A549 (cell line): ENCODE results near the gene RHOB. TPM values are rescaled to one million over a fixed set of nuclear protein-coding genes. Genes with fewer than 3 reads are reported as not detected.

Experiments
- ATAC-seq, 2 experiments: fragments of 200-7000 bp in 1 of 2; fragments of >200 bp in 1 of 2; cut with Nextera tagmentation in 1 of 2; cut with Tn5 transposase in 1 of 2; 3 replicates each; pipeline versions ENCODE4 v1.8.0 to v1.9.1; 2018 to 2020; ENCODE audit warnings: mild to moderate bottlenecking in 1 of 2, moderate library complexity in 1 of 2
- CTCF ChIA-PET: fragments of 300-600 bp; sonication (Branson Sonifier 250); formaldehyde crosslinking; extraction: SDS; loops from one replicate; lab custom pipeline; 2021; ENCODE audit warnings: antibody characterized with exemption, inconsistent platforms; lab: Yijun Ruan, JAX
- POLR2A ChIA-PET: fragments of 350-600 bp; formaldehyde crosslinking; extraction: SDS; loops from one replicate; lab custom pipeline; 2021; ENCODE audit warnings: antibody characterized with exemption, inconsistent platforms; lab: Yijun Ruan, JAX
- DNase-seq, 2 experiments: peaks; one replicate each; pipeline versions ENCODE4 v3.0.0 to v3.0.0-alpha.2; 2011 to 2016; ENCODE audit warnings: low read depth in 1 of 2, low spot score in 1 of 2
- FAIRE-seq: peaks from 2 replicates; lab custom pipeline; 2011; peaks lifted over from hg19 to GRCh38; lab: Jason Lieb, UNC
- H3K27ac ChIP-seq, 2 experiments: fragments of >200 bp; sonication (Bioruptor Twin); formaldehyde crosslinking; 3 replicates each; pipeline ENCODE4 v1.5.1; 2016 to 2017
- H3K4me1 ChIP-seq: fragments of >200 bp; sonication (Bioruptor Twin); formaldehyde crosslinking; 3 replicates; pipeline ENCODE4 v1.6.1; 2016
- H3K4me2 ChIP-seq: fragments of >200 bp; sonication (Bioruptor Twin); formaldehyde crosslinking; 3 replicates; pipeline ENCODE4 v1.6.1; 2016
- H3K4me3 ChIP-seq: fragments of >200 bp; sonication (Bioruptor Twin); formaldehyde crosslinking; 3 replicates; pipeline ENCODE4 v1.5.1; 2016
- H3K9me3 ChIP-seq: fragments of >200 bp; sonication (Bioruptor Twin); formaldehyde crosslinking; 3 replicates; pipeline ENCODE4 v1.6.1; 2016
- BHLHE40 ChIP-seq: IDR thresholded peaks from 2 replicates; pipeline ENCODE4 v1.6.1; 2012; ENCODE audit warnings: low read depth, low read length, inconsistent platforms
- EHF ChIP-seq: fragments of 250-450 bp; sonication (Bioruptor Pico); IDR thresholded peaks from 2 replicates; pipeline ENCODE4 v1.5.0; 2020; ENCODE audit warnings: mild to moderate bottlenecking
- EP300 ChIP-seq, 2 experiments: fragments of >200 bp; sonication (Bioruptor Twin); formaldehyde crosslinking; IDR thresholded peaks; 2 replicates in 1 of 2; 3 replicates in 1 of 2; pipeline ENCODE4 v1.6.1; 2016 to 2017
- ESRRA ChIP-seq: fragments of 150-350 bp; IDR thresholded peaks from 2 replicates; pipeline ENCODE4 v1.6.1; 2014; ENCODE audit warnings: mild to moderate bottlenecking, low read length, borderline replicate concordance
- FOSL2 ChIP-seq, 2 experiments: fragments of 450-650 bp in 1 of 2; fragments of >200 bp in 1 of 2; sonication (Bioruptor Twin) in 1 of 2; formaldehyde crosslinking; IDR thresholded peaks; 2 replicates each; pipeline versions ENCODE4 v1.5.0 to v1.6.1; 2016 to 2020; ENCODE audit warnings: mild to moderate bottlenecking in 1 of 2, moderate library complexity in 1 of 2
- HOXB13 ChIP-seq: fragments of 250-450 bp; sonication (Bioruptor Pico); IDR thresholded peaks from 2 replicates; pipeline ENCODE4 v1.5.0; 2020; ENCODE audit warnings: low read depth, mild to moderate bottlenecking, moderate library complexity
- JUNB ChIP-seq: fragments of >200 bp; sonication (Bioruptor Twin); formaldehyde crosslinking; IDR thresholded peaks from 2 replicates; pipeline ENCODE4 v1.6.1; 2016
- MAFK ChIP-seq: fragments of 450-650 bp; IDR thresholded peaks from 2 replicates; pipeline ENCODE4 v1.6.1; 2014; ENCODE audit not compliant: partially characterized antibody
- POLR2A ChIP-seq: IDR thresholded peaks from 2 replicates; pipeline ENCODE4 v1.6.1; 2012; ENCODE audit warnings: mild to moderate bottlenecking, low read length
- POLR2AphosphoS2 ChIP-seq: conservative IDR thresholded peaks from 2 replicates; pipeline ENCODE4 v1.6.1; 2012; ENCODE audit warnings: low read length, improper control_type of control experiment, inconsistent platforms
- RAD21 ChIP-seq, 2 experiments: fragments of >200 bp in 1 of 2; sonication (Bioruptor Twin) in 1 of 2; formaldehyde crosslinking in 1 of 2; IDR thresholded peaks in 1 of 2; conservative IDR thresholded peaks in 1 of 2; 2 replicates in 1 of 2; 3 replicates in 1 of 2; pipeline ENCODE4 v1.6.1; 2012 to 2018; ENCODE audit warnings: inconsistent platforms in 1 of 2
- RCOR1 ChIP-seq: fragments of 150-350 bp; IDR thresholded peaks from 2 replicates; pipeline ENCODE4 v1.6.1; 2014; ENCODE audit warnings: antibody characterized with exemption, low read length, low read depth
- ZNF302 ChIP-seq: fragments of 250-450 bp; sonication (Bioruptor Pico); IDR thresholded peaks from 2 replicates; pipeline ENCODE4 v1.9.0; 2021; ENCODE audit warnings: inconsistent platforms, mild to moderate bottlenecking, moderate library complexity
- WGBS: methylation state at CpG from one replicate; pipeline ENCODE4 v1.1.6; 2017; ENCODE audit errors: missing lambda C conversion rate; 5-methylcytosine and 5-hydroxymethylcytosine counted together
- polyA plus RNA-seq, 4 experiments: library from polyadenylated mRNA; depleted of rRNA in 3 of 4; stranded (reverse); fragments of >200 nt; fragmentation: RNase III in 1 of 4; extraction: RNeasy Plus Mini Kit Qiagen cat#74134 plus additional on column Dnase treatment in 1 of 4; gene quantifications; 2 replicates in 3 of 4; 3 replicates in 1 of 4; pipeline ENCODE4 v1.2.3, GENCODE V29; 2011 to 2017
- TF ChIP-seq, protein P1 (sequence below): fragments of >200 bp; sonication (Bioruptor Twin); formaldehyde crosslinking; IDR thresholded peaks from 3 replicates; pipeline ENCODE4 v1.5.1; 2016
- TF ChIP-seq, protein P2 (sequence below): fragments of 450-650 bp; IDR thresholded peaks from 2 replicates; pipeline ENCODE4 v1.6.1; 2014; ENCODE audit warnings: antibody characterized with exemption

The RHOB gene
- polyA plus RNA-seq, 2 of the 4 experiments (the other 2 are of a cell fraction): 84.5 to 157 TPM

DNA sequence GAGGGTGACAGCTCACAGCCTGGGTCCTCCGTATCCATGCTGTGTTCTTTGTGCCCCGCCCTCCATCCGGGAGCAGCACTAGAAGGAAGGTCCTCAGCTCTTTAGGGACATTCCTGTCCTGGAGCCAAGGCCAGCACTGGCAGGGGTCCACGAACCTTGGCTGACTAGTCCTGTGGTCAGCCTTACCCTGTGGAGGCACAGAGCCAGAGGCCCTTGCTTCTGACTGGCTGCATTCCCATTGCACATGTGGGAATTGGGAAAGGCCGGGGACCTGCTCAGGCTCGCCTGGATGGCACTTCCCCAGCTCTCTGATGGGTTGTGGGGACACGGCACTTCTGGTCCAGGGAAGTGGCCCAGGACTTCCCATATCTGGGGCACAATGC is 24.9 kb upstream of the RHOB start:
- no peak overlapping the region for H3K27ac ChIP-seq
- H3K9me3 ChIP-seq: no peaks in the 10 kb centered on the region
- POLR2A ChIA-PET: interaction anchor here (4.6 kb wide), 1 partner anchor 25 kb away, joined by 33 read pairs; the partner anchor contains the start of gene RHOB
- ATAC-seq (peak in 1 of 2 experiments; percentile 15; a peak in 3 of 6 replicates), DNase-seq (no peak), FAIRE-seq (no peak)
- H3K4me1 ChIP-seq: 0 out of 3 replicates have a peak, but pooled peaks cover 2% of the 10 kb centered on the region
- 79% methylated on average over 6 of the region's 7 CpGs for WGBS
- H3K4me3 ChIP-seq: no peak overlapping the region
- CTCF ChIA-PET: interaction anchor here (0.6 to 15.9 kb wide), 12 partner anchors 9 to 239 kb away, joined by 3 to 128 read pairs (median 12); partner anchors contain the start of gene HS1BP3
- H3K4me2 ChIP-seq: no peak overlapping the region
- TF ChIP-seq JUNB: no peak
- TF ChIP-seq BHLHE40: no peak
- TF ChIP-seq ZNF302 (CRISPR knock-in tag): no peak
- TF ChIP-seq HOXB13 (CRISPR knock-in tag): no peak
- TF ChIP-seq MAFK: no peak
- TF ChIP-seq, protein P1, sequence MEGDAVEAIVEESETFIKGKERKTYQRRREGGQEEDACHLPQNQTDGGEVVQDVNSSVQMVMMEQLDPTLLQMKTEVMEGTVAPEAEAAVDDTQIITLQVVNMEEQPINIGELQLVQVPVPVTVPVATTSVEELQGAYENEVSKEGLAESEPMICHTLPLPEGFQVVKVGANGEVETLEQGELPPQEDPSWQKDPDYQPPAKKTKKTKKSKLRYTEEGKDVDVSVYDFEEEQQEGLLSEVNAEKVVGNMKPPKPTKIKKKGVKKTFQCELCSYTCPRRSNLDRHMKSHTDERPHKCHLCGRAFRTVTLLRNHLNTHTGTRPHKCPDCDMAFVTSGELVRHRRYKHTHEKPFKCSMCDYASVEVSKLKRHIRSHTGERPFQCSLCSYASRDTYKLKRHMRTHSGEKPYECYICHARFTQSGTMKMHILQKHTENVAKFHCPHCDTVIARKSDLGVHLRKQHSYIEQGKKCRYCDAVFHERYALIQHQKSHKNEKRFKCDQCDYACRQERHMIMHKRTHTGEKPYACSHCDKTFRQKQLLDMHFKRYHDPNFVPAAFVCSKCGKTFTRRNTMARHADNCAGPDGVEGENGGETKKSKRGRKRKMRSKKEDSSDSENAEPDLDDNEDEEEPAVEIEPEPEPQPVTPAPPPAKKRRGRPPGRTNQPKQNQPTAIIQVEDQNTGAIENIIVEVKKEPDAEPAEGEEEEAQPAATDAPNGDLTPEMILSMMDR: no peak
- no peak for TF ChIP-seq RCOR1
- no peak for TF ChIP-seq ESRRA
- no peak for TF ChIP-seq FOSL2 (IDR thresholded peaks at IDR 0.05)
- TF ChIP-seq FOSL2 (CRISPR knock-in tag; IDR thresholded peaks at IDR 0.05): no peak
- TF ChIP-seq RAD21 (conservative IDR thresholded peaks at IDR 0.05 in 1 of 2, IDR thresholded peaks at IDR 0.05 in 1 of 2): no peak
- no peak for TF ChIP-seq EP300 (IDR thresholded peaks at IDR 0.05)
- no peak for TF ChIP-seq POLR2AphosphoS2

DNA sequence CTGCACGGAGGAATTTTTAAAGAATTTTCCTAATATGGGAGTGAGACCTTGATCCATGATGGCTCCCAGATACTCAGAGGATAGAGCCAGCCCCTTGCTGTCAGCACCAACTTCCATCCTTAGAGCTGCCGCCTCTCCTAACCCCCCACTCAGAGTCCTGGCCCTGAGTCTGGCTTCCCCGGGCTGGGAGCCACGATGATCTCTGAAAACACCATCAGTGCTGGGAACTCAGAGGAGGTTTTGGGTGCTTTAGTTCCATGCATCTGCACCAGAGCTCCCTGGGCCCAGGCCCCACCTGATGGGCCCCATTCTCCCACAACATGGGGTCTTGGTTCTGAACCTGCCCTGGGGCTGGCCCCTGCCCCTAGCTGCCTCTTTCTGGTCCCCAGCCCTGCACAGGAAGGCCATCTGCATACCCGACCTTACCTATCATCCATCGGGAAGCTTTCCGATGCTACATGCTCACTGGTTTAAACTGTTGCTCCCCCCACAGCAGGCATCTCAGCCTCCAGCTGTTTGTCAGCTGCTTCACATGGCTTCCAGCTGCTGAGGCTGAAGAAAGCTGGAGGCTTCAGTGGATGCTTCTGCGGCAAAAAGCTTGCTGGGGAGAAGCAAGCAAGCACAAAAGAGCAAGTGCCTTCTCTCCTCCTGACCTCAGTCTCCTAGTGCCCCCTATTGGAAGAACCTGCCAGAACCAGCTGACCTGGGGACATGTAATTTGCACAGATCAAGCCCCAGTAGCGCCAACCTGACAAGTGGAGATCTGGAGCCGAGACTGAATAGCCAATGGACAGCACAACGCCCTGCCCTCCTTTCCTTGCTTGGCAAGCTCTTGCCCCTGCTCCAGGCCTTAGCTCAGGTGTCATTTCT is 24.2 kb upstream of the RHOB start:
- no peak overlapping the region for H3K4me2 ChIP-seq
- 0 out of 3 replicates have a peak, but pooled peaks cover 2% of the 10 kb centered on the region for H3K4me1 ChIP-seq
- no peaks in the 10 kb centered on the region for H3K9me3 ChIP-seq
- DNase-seq (peak in 1 of 2 experiments; percentile 39), FAIRE-seq (no peak), ATAC-seq (peak in 1 of 2 experiments; percentile 54; a peak in 3 of 6 replicates)
- POLR2A ChIA-PET: interaction anchor here (4.6 kb wide), 1 partner anchor 24 kb away, joined by 33 read pairs; the partner anchor contains the start of gene RHOB
- no peak overlapping the region for H3K27ac ChIP-seq
- TF ChIP-seq POLR2A (no peak), RAD21 (conservative IDR thresholded peaks at IDR 0.05 in 1 of 2, IDR thresholded peaks at IDR 0.05 in 1 of 2) (peak; percentile 20 to 43; a peak in 2 of 5 replicates)
- CTCF ChIA-PET: interaction anchor here (0.5 to 15.9 kb wide), 14 partner anchors 9 to 228 kb away, joined by 3 to 128 read pairs (median 10); partner anchors contain the start of gene HS1BP3
- WGBS: 84% methylated on average over 11 of the region's 11 CpGs
- no peak overlapping the region for H3K4me3 ChIP-seq

DNA sequence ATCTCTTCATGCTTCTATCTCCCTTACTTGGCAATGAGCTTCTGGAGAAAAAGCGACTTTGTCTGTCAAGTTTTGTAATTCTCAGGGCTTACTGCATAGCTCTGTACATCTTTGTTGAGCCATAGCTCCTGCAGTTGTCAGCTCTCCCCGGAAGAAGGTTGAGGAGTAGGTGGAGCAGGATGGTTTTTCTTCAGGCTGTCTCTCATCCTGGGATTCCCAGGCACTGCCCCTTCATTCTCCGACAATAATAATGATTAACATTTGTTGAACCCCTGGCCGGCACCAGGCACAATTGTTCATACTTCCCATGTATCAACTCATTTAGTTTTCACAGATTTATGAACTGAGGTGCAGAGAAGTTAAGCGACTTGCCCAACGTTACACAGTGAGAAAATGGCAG is 23.5 kb upstream of the RHOB start:
- 70% methylated on average over 6 of the region's 6 CpGs for WGBS
- no peak overlapping the region for H3K4me2 ChIP-seq
- DNase-seq: no peak
- TF ChIP-seq, protein P2, sequence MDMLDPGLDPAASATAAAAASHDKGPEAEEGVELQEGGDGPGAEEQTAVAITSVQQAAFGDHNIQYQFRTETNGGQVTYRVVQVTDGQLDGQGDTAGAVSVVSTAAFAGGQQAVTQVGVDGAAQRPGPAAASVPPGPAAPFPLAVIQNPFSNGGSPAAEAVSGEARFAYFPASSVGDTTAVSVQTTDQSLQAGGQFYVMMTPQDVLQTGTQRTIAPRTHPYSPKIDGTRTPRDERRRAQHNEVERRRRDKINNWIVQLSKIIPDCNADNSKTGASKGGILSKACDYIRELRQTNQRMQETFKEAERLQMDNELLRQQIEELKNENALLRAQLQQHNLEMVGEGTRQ: no peak
- TF ChIP-seq EHF (CRISPR knock-in tag): no peak
- no peak for ATAC-seq
- H3K27ac ChIP-seq: no peak overlapping the region
- H3K9me3 ChIP-seq: no peaks in the 10 kb centered on the region
- H3K4me3 ChIP-seq: no peak overlapping the region
- H3K4me1 ChIP-seq: 0 out of 3 replicates have a peak, but pooled peaks cover 2% of the 10 kb centered on the region
- FAIRE-seq: no peak
- ChIA-PET POLR2A (interaction anchor here (4.6 kb wide), 1 partner anchor 24 kb away, joined by 33 read pairs; the partner anchor contains the start of gene RHOB), CTCF (interaction anchor here (0.5 to 15.9 kb wide), 13 partner anchors 8 to 227 kb away, joined by 3 to 128 read pairs (median 10); partner anchors contain the start of gene HS1BP3)
